Limb (tissue), 2 donors: Measurements from ENCODE around the gene DRAXIN.

ENCODE experiments used
- DNase-seq, 2 donors: peaks; one replicate each; pipeline ENCODE4 v3.0.0-alpha.2; 2016; ENCODE audit errors: extremely low spot score in 2 of 2

DRAXIN gene

DNA sequence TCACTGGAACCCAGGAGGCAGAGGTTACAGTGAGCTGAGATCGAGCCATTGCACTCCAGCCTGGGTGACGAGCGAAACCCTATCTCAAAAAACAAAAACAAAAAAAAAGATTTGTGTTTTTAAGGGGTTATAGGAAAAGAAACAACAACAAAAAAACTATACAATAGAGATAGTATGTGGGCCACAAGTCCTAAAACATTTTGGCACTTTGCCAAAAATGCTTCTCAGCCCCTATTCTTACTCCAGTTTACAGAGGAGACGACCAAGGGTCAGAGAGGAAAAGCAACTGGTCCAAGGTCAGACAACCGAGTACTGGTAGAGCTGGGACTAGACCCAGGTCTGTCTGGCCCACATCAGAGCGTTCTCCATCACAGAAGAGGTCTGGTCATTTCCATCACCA, 33.9 kb upstream of the DRAXIN start:
- DNase-seq: no peak

GRCh38 chr1:11658542-11658941, 33.0 kb upstream of the DRAXIN start:
- no peak for DNase-seq

- no peak for DNase-seq
These were observed 31.8 kb upstream of the DRAXIN start for GRCh38 chr1:11659748-11660147.

GRCh38 chr1:11661103-11661502, 30.4 kb upstream of the DRAXIN start:
- DNase-seq: no peak

GRCh38 chr1:11664336-11665065, 27.0 kb upstream of the DRAXIN start:
- DNase-seq: peak in 1 of 2 donors; percentile 67

DNA sequence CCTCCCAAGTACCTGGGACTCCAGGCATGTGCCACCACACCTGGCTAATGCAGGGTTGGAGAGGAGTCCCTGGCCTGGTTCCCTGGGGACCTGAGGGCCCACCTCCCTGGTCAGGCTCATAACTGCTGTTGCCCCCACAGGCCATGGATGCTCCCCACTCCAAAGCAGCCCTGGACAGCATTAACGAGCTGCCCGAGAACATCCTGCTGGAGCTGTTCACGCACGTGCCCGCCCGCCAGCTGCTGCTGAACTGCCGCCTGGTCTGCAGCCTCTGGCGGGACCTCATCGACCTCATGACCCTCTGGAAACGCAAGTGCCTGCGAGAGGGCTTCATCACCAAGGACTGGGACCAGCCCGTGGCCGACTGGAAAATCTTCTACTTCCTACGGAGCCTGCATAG, 23.0 kb upstream of the DRAXIN start:
- no peak for DNase-seq

GRCh38 chr1:11670747-11671146, 20.8 kb upstream of the DRAXIN start:
- no peak for DNase-seq

- DNase-seq: no peak
These were observed 20.3 kb upstream of the DRAXIN start for GRCh38 chr1:11671205-11671543.

DNA sequence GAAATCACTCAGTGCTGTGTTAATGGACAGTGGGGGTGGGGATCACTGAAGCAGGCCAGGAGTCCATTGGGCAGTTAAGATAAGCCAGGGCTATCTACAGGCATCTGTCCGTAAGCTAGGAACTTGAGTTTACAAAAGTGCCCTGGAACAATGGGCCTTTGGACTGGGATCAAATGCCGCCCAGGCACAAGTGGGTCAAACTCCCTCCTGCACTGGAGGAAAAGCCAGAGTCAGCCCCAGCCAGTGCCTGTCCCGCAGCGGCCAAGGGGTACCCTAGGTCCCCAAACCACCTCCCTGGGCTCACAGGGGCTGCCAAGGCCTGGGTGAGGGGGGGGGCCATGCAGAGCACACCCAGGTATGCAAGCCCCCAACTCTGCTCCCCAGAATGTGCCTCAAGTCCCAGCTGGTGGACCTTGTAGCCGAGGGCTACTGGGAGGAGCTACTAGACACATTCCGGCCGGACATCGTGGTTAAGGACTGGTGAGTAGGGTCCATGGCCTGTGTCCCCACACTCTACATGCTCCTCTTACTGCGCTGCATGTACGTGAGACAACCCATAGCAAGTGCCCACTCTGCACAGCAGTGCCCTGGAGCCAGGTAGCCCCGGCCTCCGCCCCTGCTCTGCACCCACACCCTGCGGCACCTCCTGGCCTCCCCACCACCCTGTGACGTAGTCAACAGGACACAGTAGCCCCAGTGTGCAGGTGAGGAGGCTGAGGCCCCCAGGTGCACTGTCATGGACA, 19.8 kb upstream of the DRAXIN start:
- DNase-seq: no peak

DNA sequence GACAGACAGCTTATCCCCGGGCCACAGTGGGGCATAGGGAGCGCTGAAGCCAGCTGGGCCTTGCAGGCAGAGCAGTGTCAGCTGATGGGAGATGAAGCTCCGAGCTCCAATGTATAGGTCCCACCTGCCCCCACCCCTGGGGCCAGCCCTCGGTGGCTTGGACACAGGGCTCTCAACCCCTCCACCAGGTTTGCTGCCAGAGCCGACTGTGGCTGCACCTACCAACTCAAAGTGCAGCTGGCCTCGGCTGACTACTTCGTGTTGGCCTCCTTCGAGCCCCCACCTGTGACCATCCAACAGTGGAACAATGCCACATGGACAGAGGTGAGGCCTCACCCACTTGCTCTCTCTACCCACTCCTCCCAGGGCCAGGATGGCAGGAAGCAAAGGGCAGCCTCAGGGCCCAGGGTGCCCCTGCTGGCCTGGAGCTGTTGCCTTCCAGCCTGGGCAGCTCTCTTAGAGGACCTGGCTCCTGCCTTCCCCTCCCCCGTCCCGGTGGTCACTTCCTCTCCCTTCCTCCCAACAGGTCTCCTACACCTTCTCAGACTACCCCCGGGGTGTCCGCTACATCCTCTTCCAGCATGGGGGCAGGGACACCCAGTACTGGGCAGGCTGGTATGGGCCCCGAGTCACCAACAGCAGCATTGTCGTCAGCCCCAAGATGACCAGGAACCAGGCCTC, 18.3 kb upstream of the DRAXIN start:
- DNase-seq: no peak

- no peak for DNase-seq
These were observed 17.0 kb upstream of the DRAXIN start for GRCh38 chr1:11674488-11674887.

DNA sequence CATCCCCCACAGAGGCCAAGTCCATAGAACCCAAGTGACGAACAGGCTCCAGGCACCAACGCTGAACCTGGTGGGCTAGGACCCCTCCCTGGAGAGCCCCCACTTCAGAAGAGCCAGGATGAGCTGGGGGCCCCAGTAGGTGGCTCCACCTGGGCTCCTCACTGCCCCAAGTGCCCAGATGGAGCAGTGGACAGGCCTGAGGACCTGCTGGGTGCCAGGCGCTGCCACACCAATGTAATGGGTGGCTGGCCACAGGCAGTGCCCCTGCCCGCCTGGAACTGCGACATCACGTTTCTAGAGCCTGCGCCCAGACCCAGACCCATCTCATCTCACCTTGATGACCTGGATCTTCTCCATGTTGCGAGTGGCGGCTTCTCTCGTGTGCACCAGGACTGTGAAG, 16.2 kb upstream of the DRAXIN start:
- DNase-seq: no peak

GRCh38 chr1:11676386-11677103, 15.0 kb upstream of the DRAXIN start:
- no peak for DNase-seq

- no peak for DNase-seq
These were observed 13.1 kb upstream of the DRAXIN start for GRCh38 chr1:11678442-11678841.

DNA sequence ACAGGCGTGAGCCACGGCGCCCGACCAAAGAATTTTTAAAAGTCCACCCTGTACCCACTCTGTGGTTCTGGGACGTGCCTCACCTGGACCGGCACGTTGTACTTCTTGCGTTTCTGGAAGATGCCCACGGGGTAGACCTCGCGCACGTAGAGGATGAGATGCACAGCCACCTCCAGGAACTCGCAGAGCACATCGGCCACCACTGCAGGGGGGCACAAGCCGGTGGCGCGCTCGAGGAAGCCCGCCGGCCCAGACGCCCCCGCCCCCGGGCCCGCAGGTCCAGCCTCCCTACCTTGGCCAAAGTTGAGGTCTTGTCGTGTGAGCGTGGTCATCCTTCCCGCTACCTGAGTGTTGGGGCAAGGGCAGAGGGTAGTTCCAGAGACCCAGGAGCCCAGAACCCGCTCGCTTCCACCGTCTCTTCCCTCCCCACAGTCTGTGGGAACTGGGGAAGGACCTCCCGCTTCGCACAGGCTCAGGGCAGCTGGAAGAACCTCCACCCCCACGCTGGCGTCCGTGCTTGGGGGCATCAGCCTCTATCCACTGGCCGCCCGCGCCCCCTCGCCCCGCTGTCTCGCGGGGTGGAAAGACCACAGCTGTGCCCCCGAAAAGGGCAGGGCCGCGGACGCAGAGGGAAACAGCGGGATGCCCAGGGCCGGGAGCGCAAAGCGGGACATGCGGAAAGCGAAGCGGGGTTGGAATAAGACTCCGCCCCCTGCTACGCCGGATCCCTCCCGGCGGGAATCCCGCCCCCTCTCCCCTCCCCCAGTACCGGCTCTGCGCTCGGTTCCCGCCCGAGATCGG, 11.0 kb upstream of the DRAXIN start:
- DNase-seq: no peak

DNA sequence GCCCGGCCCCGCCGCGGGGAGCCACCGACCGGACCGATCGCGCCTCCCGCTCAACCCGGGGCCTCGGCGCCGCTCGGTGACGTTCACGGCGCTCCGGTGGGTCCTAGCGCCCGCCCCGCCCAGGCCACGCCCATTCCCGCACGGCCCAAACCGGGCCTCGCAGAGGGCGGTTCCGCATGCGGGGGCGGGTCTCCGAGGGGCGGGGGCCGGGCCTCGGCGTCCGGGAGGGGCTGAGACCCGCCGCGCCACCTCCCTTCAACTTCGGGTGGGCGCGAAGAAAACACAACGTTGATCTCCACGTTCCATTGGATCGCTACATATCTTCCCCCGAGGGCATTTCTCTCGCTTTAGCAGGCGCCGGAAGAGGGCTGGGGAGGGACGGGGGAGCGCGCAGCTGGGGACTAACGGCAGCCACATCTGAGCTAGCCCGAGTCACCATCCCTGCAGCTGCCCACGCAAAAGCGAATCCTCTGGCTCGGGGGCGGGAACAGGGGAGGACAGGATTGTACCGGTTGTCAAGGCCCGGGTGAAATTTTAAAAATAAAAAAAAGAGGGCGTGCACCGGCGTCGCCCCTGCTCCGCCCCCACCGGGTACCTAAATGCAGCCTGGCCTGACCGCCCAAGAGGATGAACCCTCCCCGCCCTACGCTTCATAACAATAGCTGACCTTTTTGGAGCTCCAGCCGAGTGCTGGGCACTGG, 10.3 kb upstream of the DRAXIN start, which contains the start of gene MAD2L2:
MAD2L2 (minus strand) TSS at position 78 of the 701 bp plus-strand sequence. CDS start 547 bp downstream, outside the sequence.
- peak; percentile 80 to 93 for DNase-seq

DNA sequence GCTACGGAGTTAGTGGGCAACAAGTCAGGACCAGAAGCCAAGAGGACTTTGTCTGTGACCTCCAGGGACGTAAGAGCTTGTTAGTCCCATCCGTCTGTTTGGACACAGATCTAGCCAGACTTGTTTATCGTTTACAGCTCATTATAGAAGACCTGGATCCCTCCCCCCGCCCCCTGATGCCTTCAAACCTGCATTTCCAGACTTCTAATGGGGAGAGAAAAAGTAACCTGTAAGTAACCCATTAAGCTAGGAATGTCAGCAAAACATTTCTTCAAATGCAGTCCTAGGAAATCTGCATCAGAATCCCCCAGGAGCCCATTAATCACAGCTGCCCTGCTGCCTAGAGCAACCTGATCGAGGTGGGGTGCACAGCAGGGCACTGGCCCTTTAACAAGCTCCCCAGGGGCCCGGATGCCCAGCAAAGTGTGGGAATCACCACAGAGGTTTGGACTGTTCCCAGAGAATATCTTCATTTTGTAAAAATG, 9.2 kb upstream of the DRAXIN start:
- no peak for DNase-seq

- no peak for DNase-seq
These were observed 8.7 kb upstream of the DRAXIN start for GRCh38 chr1:11682799-11683198.

- no peak for DNase-seq
These were observed 7.4 kb upstream of the DRAXIN start for GRCh38 chr1:11684070-11684469.

GRCh38 chr1:11685210-11685752, 6.2 kb upstream of the DRAXIN start:
- no peak for DNase-seq
